BLaER1 treated with 17β-estradiol and CSF1 and Interleukin-3, amounts not matched to agents 10 nM and 100 nM (cell line): ENCODE data around the gene GSTO2.
A peak's percentile ranks its signal among the peaks of the same experiment; 100 is the strongest.

Experiments
- H3K27ac ChIP-seq, 11 experiments: shearing (Covaris generic); formaldehyde crosslinking; 2 replicates each; pipeline ENCODE4 v1.8.1; 2022
- H3K27me3 ChIP-seq, 11 experiments: shearing (Covaris generic); formaldehyde crosslinking; 2 replicates each; pipeline ENCODE4 v1.8.1; 2022
- H3K36me3 ChIP-seq, 11 experiments: shearing (Covaris generic); formaldehyde crosslinking; 2 replicates each; pipeline ENCODE4 v1.8.1; 2022
- H3K4me1 ChIP-seq, 10 experiments: shearing (Covaris generic); formaldehyde crosslinking; 2 replicates each; pipeline ENCODE4 v1.8.1; 2022
- H3K4me2 ChIP-seq, 11 experiments: shearing (Covaris generic); formaldehyde crosslinking; 2 replicates each; pipeline ENCODE4 v1.8.1; 2022
- H3K4me3 ChIP-seq, 10 experiments: shearing (Covaris generic); formaldehyde crosslinking; 2 replicates each; pipeline ENCODE4 v1.8.1; 2022
- H3K9ac ChIP-seq, 11 experiments: shearing (Covaris generic); formaldehyde crosslinking; 2 replicates each; pipeline ENCODE4 v1.8.1; 2022
- H3K9me3 ChIP-seq, 11 experiments: shearing (Covaris generic); formaldehyde crosslinking; replicated peaks in 1 of 11; 2 replicates each; pipeline ENCODE4 v1.8.1; 2022
- H4K20me1 ChIP-seq, 11 experiments: shearing (Covaris generic); formaldehyde crosslinking; 2 replicates each; pipeline ENCODE4 v1.8.1; 2022
- Cebpa-rat ChIP-seq, 11 experiments: shearing (Covaris generic); IDR thresholded peaks; 2 replicates each; pipeline ENCODE4 v1.8.1; 2022

GSTO2 gene

DNA sequence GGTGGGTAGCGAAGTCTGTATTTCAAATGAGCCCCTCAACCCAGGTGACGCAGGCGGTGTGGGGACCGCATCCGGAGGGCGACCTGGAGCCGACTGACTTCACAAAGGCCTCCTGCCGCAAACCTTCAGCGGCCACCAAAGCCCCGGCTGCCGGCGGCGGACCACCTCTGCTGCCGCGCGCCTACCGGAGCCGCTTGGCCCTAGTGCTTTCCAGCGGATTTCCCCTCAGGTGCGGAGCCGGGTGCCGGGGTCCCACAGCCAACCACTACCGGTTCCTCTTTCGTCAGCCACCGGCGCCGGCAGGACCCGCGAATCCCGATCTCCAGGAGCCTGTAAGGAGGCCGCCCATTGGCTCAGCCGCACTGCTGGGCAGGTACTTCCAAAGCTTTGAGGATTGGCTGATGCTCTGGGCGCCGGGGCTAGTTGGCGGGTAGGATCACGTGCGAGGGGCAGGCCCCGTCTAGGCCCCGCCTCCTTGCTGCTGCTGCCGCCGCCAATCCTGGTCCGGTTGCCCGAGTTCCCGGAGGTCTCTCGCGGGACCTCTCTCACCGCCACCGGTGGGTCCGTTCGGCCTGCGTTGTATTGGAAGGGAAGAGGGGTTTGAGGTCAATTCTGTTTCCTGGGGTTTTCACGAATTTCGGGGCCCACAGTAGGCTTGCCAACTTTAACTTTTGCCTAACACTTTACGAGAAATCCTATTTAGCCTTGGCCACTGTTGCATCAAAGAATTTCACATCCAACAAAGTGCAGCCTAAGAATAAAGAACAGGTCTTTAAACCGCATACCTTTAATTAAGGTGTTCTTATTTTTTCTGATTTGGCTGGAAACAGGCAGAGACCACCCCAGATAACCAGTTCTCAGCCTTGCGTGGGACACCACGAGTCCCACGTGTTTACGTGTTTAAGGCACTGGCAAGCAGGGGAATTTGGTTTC is at the start of gene GSTO2:
GSTO2 (plus strand) TSS at position 472 of the 933 bp plus-strand sequence. CDS start 5,732 bp downstream, outside the sequence.
- H3K4me3 ChIP-seq, result peak within 1 kb of the TSS; percentile 55 to 85 (median 75)
- peaks cover 0 to 9% (median 0%) of the 10 kb centered on the region in 11 experiments; a peak in 6 of 22 replicates for H3K9me3 ChIP-seq
- H3K4me1 ChIP-seq, result peaks cover 8 to 24% (median 18%) of the 10 kb centered on the region in 10 experiments; a peak in 19 of 20 replicates
- peaks cover 0 to 44% (median 27%) of the 10 kb centered on the region in 11 experiments; a peak in 14 of 22 replicates for H4K20me1 ChIP-seq
- no peak for TF ChIP-seq Cebpa-rat (IDR thresholded peaks at IDR 0.05)
- peak within 1 kb of the TSS; percentile 72 to 86 (median 81) for H3K9ac ChIP-seq
- peaks cover 41 to 58% (median 47%) of the 10 kb centered on the region in 11 experiments for H3K36me3 ChIP-seq
- peaks cover 2 to 9% (median 5%) of the 10 kb centered on the region in 11 experiments; a peak in 21 of 22 replicates for H3K27me3 ChIP-seq
- peak within 1 kb of the TSS; percentile 39 to 87 (median 79); a peak in 21 of 22 replicates for H3K27ac ChIP-seq
- peak within 1 kb of the TSS; percentile 62 to 89 (median 78) for H3K4me2 ChIP-seq

DNA sequence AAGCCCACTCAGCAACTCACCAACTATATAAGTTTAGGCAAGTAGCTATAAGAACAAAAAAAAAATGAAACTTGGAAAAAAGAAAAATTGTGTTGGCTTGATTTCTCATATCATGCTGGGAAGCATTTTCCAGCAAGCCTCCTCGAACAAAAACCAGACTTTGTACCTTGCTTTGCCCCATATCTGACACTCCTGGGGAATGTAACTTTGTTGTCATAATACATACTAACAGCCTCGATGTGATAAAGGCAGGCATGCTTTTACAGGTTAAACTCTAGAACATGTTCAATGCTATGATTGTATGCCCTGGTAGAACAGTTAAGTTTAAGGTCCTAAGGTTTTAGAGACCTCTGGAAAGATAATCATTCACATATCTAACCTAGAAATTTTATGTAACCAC is 48.5 kb upstream of the GSTO2 start:
- H3K36me3 ChIP-seq, result no peaks in the 10 kb centered on the region
- TF ChIP-seq Cebpa-rat (IDR thresholded peaks at IDR 0.05), result no peak
- peaks cover 11 to 46% (median 29%) of the 10 kb centered on the region in 10 experiments for H3K4me1 ChIP-seq
- no peak overlapping the region for H3K27ac ChIP-seq
- H3K9me3 ChIP-seq, result no peaks in the 10 kb centered on the region
- no peak overlapping the region for H3K4me3 ChIP-seq
- no peaks in the 10 kb centered on the region for H4K20me1 ChIP-seq
- H3K4me2 ChIP-seq, result no peak overlapping the region
- no peaks in the 10 kb centered on the region for H3K27me3 ChIP-seq
- no peak overlapping the region for H3K9ac ChIP-seq

DNA sequence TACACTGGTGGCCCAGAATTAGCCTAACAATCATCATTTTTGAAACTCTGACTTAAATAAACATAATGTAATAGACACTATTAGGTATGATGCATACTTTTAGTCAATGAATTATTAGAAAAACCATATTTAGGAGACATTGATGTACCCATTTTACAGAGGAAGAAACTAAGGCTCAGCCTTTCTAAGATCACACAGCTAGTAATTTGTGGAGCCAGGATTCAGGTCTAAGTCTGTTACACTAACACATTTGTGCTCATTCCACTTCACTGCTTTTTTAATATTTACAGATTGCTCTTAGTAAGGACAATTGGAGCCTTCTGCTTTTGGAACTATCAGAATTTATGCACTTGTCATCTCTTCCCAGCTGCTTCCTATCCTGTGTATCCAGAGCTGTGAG is 45.7 kb upstream of the GSTO2 start:
- no peak overlapping the region for H3K27ac ChIP-seq

DNA sequence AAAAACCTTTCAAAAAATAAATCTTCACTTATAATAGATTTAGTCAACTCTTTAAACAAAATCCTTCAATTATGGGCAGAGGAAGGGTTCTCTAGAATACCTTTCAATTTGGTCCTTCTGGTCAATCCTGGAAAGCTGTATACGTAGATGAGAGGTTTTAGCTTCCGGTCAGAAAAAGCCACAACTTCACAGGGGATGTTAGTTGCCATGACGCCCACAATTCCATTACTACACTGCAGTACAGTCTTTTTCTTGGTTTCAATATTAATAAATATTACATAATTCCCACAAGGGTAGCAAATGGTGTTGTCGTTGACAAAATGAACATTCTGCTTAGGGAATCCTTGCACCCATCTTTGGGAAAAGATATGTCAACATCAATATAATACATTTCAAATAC is 38.5 kb upstream of the GSTO2 start:
- 0 out of 22 replicates have a peak, but pooled peaks cover 0 to 4% (median 0%) of the 10 kb centered on the region in 11 experiments for H3K36me3 ChIP-seq
- H3K9me3 ChIP-seq, result peaks cover 34 to 41% (median 40%) of the 10 kb centered on the region in 11 experiments
- H3K4me3 ChIP-seq, result no peak overlapping the region
- H4K20me1 ChIP-seq, result no peaks in the 10 kb centered on the region
- no peak overlapping the region for H3K4me2 ChIP-seq
- no peak for TF ChIP-seq Cebpa-rat (IDR thresholded peaks at IDR 0.05)
- peaks cover 0 to 9% (median 0%) of the 10 kb centered on the region in 10 experiments; a peak in 5 of 20 replicates for H3K4me1 ChIP-seq
- no peak overlapping the region for H3K9ac ChIP-seq
- peaks cover 22 to 39% (median 36%) of the 10 kb centered on the region in 11 experiments for H3K27me3 ChIP-seq
- H3K27ac ChIP-seq, result no peak overlapping the region

More for the DNA sequence above, 45.7 kb upstream of the GSTO2 start:
- no peaks in the 10 kb centered on the region for H4K20me1 ChIP-seq
- H3K4me1 ChIP-seq, result peaks cover 9 to 41% (median 24%) of the 10 kb centered on the region in 10 experiments
- H3K9ac ChIP-seq, result no peak overlapping the region
- no peak overlapping the region for H3K4me3 ChIP-seq
- no peaks in the 10 kb centered on the region for H3K36me3 ChIP-seq
- H3K9me3 ChIP-seq, result no peaks in the 10 kb centered on the region
- no peaks in the 10 kb centered on the region for H3K27me3 ChIP-seq
- H3K4me2 ChIP-seq, result no peak overlapping the region
- TF ChIP-seq Cebpa-rat (IDR thresholded peaks at IDR 0.05), result no peak

DNA sequence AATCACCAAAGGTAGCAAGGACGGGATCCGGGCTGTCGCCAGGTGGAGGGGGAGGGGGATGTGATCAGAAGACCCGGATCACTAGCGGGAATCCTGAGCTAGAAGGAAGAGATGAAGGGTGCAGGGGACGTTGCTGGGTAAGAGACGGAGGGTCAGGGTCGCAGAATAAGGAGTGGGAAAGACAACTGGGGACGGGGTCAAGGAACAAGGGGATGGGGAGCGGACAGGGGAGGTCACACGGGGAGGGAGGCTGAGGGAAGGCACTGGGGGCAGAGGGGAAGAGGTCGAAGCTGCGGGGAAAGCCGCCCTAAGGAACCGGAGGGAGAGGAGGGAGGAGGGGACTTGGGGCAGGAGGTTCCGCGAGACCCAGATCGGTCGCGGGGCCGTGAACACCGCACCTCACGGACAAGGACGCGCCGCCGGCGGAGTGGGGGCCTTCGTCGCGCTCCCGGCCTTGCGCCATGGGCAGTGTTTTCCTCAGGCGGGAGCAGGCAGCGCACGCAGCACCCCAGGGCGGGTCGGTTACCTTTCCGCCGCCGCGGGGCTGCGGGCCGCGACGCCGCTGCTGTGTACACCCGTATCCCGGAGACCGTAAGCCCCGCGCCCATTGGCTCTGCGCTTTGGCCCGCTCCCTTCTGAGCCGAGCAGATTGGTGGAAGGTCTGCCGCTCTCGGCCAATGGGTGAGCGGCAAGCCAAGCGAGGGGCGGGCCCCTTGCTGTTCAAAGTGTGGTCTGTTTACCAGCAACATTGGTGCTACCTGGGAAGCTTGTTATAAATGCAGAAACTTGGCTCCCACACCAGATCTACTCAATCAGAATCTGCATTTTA is 37.0 kb upstream of the GSTO2 start, which contains the start of gene CFAP43:
CFAP43 (minus strand) TSS at position 581 of the 829 bp plus-strand sequence; CDS start at position 463, 118 bp downstream.
- 0 out of 22 replicates have a peak, but pooled peaks cover 0 to 4% (median 0%) of the 10 kb centered on the region in 11 experiments for H3K36me3 ChIP-seq
- peaks cover 38 to 51% (median 44%) of the 10 kb centered on the region in 11 experiments for H3K9me3 ChIP-seq
- peak within 1 kb of the TSS; percentile 55 to 79 (median 69) for H3K9ac ChIP-seq
- peak within 1 kb of the TSS; percentile 62 to 81 (median 68) for H3K4me3 ChIP-seq
- no peak for TF ChIP-seq Cebpa-rat (IDR thresholded peaks at IDR 0.05)
- peak within 1 kb of the TSS in 4 of 11 experiments; percentile 20 to 81 (median 42); a peak in 6 of 22 replicates for H3K27ac ChIP-seq
- H3K27me3 ChIP-seq, result peaks cover 22 to 39% (median 36%) of the 10 kb centered on the region in 11 experiments
- peak within 1 kb of the TSS; percentile 72 to 89 (median 86) for H3K4me2 ChIP-seq
- H4K20me1 ChIP-seq, result no peaks in the 10 kb centered on the region
- peaks cover 0 to 9% (median 0%) of the 10 kb centered on the region in 10 experiments; a peak in 5 of 20 replicates for H3K4me1 ChIP-seq

DNA sequence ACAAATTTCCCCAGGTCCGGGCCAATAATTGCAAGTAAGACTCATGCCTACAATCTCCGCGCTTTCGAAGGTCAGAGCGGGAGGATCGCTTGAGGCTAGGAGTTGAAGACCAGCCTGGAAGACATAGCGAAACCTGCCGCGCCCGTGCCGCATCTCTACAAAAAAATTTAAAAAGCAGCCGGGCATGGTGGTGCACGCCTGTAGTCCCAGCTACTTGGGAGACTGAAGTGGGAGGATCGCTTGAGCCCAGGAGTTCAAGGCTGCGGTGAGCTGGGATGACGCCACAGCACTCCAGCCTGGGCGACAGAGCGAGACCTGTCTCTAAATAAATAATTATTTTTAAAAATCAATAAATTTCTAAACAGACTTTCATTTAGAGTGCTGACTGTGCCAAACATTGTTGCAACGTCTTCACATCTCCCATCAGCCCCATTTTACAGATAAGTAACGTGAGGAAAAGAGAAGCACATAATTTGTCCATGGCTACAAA is 36.3 kb upstream of the GSTO2 start:
- Histone ChIP-seq H3K9ac (peak overlapping the region in 2 of 11 experiments; percentile 77 to 79; a peak in 2 of 22 replicates), H3K36me3 (0 out of 22 replicates have a peak, but pooled peaks cover 0 to 4% (median 0%) of the 10 kb centered on the region in 11 experiments), H3K9me3 (peaks cover 38 to 51% (median 44%) of the 10 kb centered on the region in 11 experiments), H3K27me3 (peaks cover 22 to 39% (median 36%) of the 10 kb centered on the region in 11 experiments), H4K20me1 (no peaks in the 10 kb centered on the region), H3K4me3 (peak overlapping the region; percentile 62 to 81 (median 68)), H3K4me2 (peak overlapping the region; percentile 72 to 89 (median 86)), H3K27ac (no peak overlapping the region), H3K4me1 (peaks cover 0 to 9% (median 0%) of the 10 kb centered on the region in 10 experiments; a peak in 5 of 20 replicates)
- no peak for TF ChIP-seq Cebpa-rat (IDR thresholded peaks at IDR 0.05)

DNA sequence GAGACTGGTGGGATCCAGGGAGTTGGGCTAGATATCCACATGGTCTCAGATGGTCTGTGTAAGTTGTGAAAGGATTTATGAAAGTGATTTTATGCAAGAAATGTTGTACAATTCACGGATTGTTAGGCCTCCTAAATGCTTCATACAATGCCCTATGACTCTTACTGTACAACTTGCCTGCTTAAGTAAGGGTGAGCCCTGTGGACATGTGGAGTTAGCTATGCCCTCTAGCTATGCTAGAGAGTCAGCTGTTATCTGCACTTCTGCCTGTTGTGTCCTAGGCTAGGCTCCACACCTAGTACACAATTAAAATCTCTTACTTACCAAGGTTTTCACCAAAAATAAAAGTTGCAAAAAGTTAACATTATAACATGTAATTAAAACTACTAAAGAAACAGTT is 35.2 kb upstream of the GSTO2 start:
- H3K4me3 ChIP-seq, result no peak overlapping the region
- no peak overlapping the region for H3K9ac ChIP-seq

DNA sequence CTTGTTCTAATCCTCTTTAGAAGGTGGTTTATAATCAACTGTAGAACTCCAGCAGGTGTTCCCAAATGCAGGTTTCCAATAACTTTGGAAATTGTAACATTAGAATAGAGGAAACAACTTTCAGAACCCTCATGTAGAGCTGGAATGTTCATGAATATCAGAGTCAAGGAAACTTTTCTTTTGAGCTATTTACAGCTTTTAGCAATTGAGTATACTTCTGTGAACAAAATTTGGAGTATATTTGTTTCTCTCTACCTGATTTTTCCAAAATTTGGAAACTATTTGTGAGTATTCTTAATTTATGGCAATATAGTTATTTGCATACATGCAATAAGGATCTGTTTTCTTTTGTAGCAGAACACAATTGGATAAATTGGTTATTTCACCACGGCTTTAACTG is 34.0 kb upstream of the GSTO2 start:
- H3K4me2 ChIP-seq, result no peak overlapping the region
- H4K20me1 ChIP-seq, result no peaks in the 10 kb centered on the region
- no peak overlapping the region for H3K27ac ChIP-seq
- H3K4me3 ChIP-seq, result no peak overlapping the region
- H3K9me3 ChIP-seq, result peaks cover 38 to 51% (median 44%) of the 10 kb centered on the region in 11 experiments
- peaks cover 0 to 9% (median 4%) of the 10 kb centered on the region in 10 experiments; a peak in 7 of 20 replicates for H3K4me1 ChIP-seq
- TF ChIP-seq Cebpa-rat (IDR thresholded peaks at IDR 0.05), result no peak
- H3K9ac ChIP-seq, result no peak overlapping the region
- H3K27me3 ChIP-seq, result peaks cover 22 to 38% (median 36%) of the 10 kb centered on the region in 11 experiments
- H3K36me3 ChIP-seq, result 0 out of 22 replicates have a peak, but pooled peaks cover 0 to 4% (median 0%) of the 10 kb centered on the region in 11 experiments

More for the DNA sequence above, 35.2 kb upstream of the GSTO2 start:
- Histone ChIP-seq H3K36me3 (0 out of 22 replicates have a peak, but pooled peaks cover 0 to 4% (median 0%) of the 10 kb centered on the region in 11 experiments), H3K27ac (no peak overlapping the region), H4K20me1 (no peaks in the 10 kb centered on the region), H3K4me1 (peaks cover 0 to 9% (median 0%) of the 10 kb centered on the region in 10 experiments; a peak in 5 of 20 replicates), H3K4me2 (no peak overlapping the region), H3K9me3 (peaks cover 38 to 51% (median 44%) of the 10 kb centered on the region in 11 experiments), H3K27me3 (peaks cover 22 to 39% (median 36%) of the 10 kb centered on the region in 11 experiments)
- no peak for TF ChIP-seq Cebpa-rat (IDR thresholded peaks at IDR 0.05)
